Keratinocyte (primary cell): ENCODE measurements around the gene ADGRA1. TPM values are rescaled to one million over a fixed set of nuclear protein-coding genes. Genes with fewer than 3 reads are reported as not detected.

Experiments used
- DNase-seq: peaks from one replicate; pipeline ENCODE4 v3.0.0-alpha.2; 2011; ENCODE audit warnings: low read depth, missing footprints, low spot score
- FAIRE-seq: peaks from 2 replicates; lab custom pipeline; 2011; peaks lifted over from hg19 to GRCh38; lab: Jason Lieb, UNC
- H2AFZ ChIP-seq: 2 replicates; pipeline ENCODE4 v1.6.0; 2012; ENCODE audit warnings: low read length, control low read depth, inconsistent platforms; ENCODE audit not compliant: control insufficient read depth
- H3K27ac ChIP-seq: 2 replicates; pipeline ENCODE4 v1.5.1; 2011; ENCODE audit warnings: low read length; ENCODE audit not compliant: control insufficient read depth, insufficient read depth
- H3K27me3 ChIP-seq: 3 replicates; pipeline ENCODE4 v1.6.0; 2011; ENCODE audit warnings: low read length; ENCODE audit not compliant: control insufficient read depth, insufficient read depth; ENCODE audit errors: extremely low read depth
- H3K36me3 ChIP-seq, 2 experiments: 2 replicates in 1 of 2; 3 replicates in 1 of 2; pipeline ENCODE4 v1.5.1; 2011; ENCODE audit warnings: low read length in 2 of 2, mild to moderate bottlenecking in 1 of 2; ENCODE audit not compliant: control insufficient read depth in 2 of 2, insufficient read depth in 2 of 2; ENCODE audit errors: extremely low read depth in 1 of 2
- H3K4me1 ChIP-seq: 3 replicates; pipeline ENCODE4 v1.5.1; 2011; ENCODE audit warnings: low read length; ENCODE audit not compliant: control insufficient read depth, insufficient read depth; ENCODE audit errors: extremely low read depth
- H3K4me2 ChIP-seq: 3 replicates; pipeline ENCODE4 v1.6.0; 2011; ENCODE audit warnings: low read depth, low read length; ENCODE audit not compliant: control insufficient read depth, insufficient read depth; ENCODE audit errors: extremely low read depth
- H3K4me3 ChIP-seq, 3 experiments: fragments of 200-600 bp in 1 of 3; sonication (generic) in 1 of 3; 2 replicates in 2 of 3; 3 replicates in 1 of 3; pipeline ENCODE4 v1.5.1; 2011 to 2016; ENCODE audit warnings: low read length in 3 of 3, mild to moderate bottlenecking in 3 of 3, control low read depth in 2 of 3, inconsistent platforms in 1 of 3, low read depth in 1 of 3, mixed read lengths in 1 of 3, mixed run types in 1 of 3, moderate library complexity in 1 of 3; ENCODE audit not compliant: control insufficient read depth in 2 of 3, insufficient read depth in 2 of 3; ENCODE audit errors: extremely low read depth in 1 of 3
- H3K79me2 ChIP-seq: 2 replicates; pipeline ENCODE4 v1.6.0; 2012; ENCODE audit warnings: low read length; ENCODE audit not compliant: control insufficient read depth, insufficient read depth
- H3K9ac ChIP-seq: 3 replicates; pipeline ENCODE4 v1.6.0; 2011; ENCODE audit warnings: low read length; ENCODE audit not compliant: control insufficient read depth, insufficient read depth; ENCODE audit errors: extremely low read depth
- H3K9me1 ChIP-seq: 3 replicates; pipeline ENCODE4 v1.6.0; 2011; ENCODE audit warnings: low read length; ENCODE audit not compliant: control insufficient read depth, insufficient read depth; ENCODE audit errors: extremely low read depth
- H3K9me3 ChIP-seq: 2 replicates; pipeline ENCODE4 v1.5.1; 2012; ENCODE audit warnings: low read depth, low read length; ENCODE audit not compliant: control insufficient read depth
- H4K20me1 ChIP-seq: 3 replicates; pipeline ENCODE4 v1.6.0; 2011; ENCODE audit warnings: low read length; ENCODE audit not compliant: control insufficient read depth, insufficient read depth; ENCODE audit errors: extremely low read depth
- EZH2 ChIP-seq: IDR thresholded peaks from one replicate; pipeline ENCODE4 v1.6.1; 2012; ENCODE audit warnings: inconsistent platforms, mild to moderate bottlenecking, low read length, moderate library complexity
- dilution Hi-C: fragments of 300-500 bp; cut with MboI; formaldehyde crosslinking; loops from one replicate; pipeline ENCODE4 v1.7.0; 2020; ENCODE audit warnings: low sequenced_read_pairs; ENCODE audit not compliant: extremely low pct_ligation_motif_present
- polyA plus RNA-seq, 5 experiments: library from polyadenylated mRNA; depleted of rRNA in 3 of 5; stranded (reverse) in 3 of 5; stranded (forward) in 1 of 5; unstranded in 1 of 5; fragments of >200 nt; gene quantifications; 1 replicate in 1 of 5; 2 replicates in 3 of 5; 3 replicates in 1 of 5; pipeline versions ENCODE4 v1.2.1 to v1.2.3, GENCODE V29; 2011 to 2012; ENCODE audit warnings: missing spikeins in 2 of 5, low read depth in 1 of 5, low replicate concordance in 1 of 5
- TF ChIP-seq, protein P1 (sequence below), 3 experiments: IDR thresholded peaks in 1 of 3; conservative IDR thresholded peaks in 1 of 3; optimal IDR thresholded peaks in 1 of 3; 2 replicates in 2 of 3; 3 replicates in 1 of 3; pipeline versions ENCODE3 to v1.5.1; 2011; ENCODE audit warnings: low read length in 3 of 3, mild to moderate bottlenecking in 3 of 3, moderate library complexity in 2 of 3, control low read depth in 1 of 3, inconsistent platforms in 1 of 3; ENCODE audit not compliant: insufficient read depth in 2 of 3; ENCODE audit errors: extremely low read depth in 1 of 3

Gene ADGRA1
- polyA plus RNA-seq, 1 donor (not counting 4 experiments of a cell fraction or from before 2014, with no cell fraction given): not detected

DNA sequence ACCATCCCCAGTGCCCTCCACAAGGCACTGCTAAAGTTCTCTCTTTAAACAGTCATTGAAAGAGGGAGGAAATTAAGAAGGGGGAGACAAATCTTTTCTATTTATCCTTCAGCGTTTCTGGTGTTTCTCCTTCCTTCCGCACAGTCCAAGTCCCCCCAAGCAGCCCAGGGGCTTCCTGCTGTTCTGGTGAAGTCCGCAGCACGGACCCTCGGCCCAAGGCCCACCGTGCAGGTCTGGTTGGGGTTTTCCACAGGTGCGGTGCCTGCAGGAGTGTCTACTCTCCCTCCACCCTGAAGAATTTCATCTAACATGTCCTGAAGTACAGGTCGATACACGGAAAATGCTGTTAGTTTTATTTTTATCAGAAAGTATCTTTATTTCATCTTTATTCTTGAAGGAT, 38.2 kb downstream of the ADGRA1 start:
- H3K9me1 ChIP-seq: no peaks in the 10 kb centered on the region
- no peaks in the 10 kb centered on the region for H3K79me2 ChIP-seq
- H3K4me2 ChIP-seq: no peak overlapping the region
- no peak overlapping the region for H2AFZ ChIP-seq
- no peak overlapping the region for H3K4me3 ChIP-seq
- TF ChIP-seq EZH2: no peak
- TF ChIP-seq, protein P1, sequence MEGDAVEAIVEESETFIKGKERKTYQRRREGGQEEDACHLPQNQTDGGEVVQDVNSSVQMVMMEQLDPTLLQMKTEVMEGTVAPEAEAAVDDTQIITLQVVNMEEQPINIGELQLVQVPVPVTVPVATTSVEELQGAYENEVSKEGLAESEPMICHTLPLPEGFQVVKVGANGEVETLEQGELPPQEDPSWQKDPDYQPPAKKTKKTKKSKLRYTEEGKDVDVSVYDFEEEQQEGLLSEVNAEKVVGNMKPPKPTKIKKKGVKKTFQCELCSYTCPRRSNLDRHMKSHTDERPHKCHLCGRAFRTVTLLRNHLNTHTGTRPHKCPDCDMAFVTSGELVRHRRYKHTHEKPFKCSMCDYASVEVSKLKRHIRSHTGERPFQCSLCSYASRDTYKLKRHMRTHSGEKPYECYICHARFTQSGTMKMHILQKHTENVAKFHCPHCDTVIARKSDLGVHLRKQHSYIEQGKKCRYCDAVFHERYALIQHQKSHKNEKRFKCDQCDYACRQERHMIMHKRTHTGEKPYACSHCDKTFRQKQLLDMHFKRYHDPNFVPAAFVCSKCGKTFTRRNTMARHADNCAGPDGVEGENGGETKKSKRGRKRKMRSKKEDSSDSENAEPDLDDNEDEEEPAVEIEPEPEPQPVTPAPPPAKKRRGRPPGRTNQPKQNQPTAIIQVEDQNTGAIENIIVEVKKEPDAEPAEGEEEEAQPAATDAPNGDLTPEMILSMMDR (optimal IDR thresholded peaks at IDR 0.05 in 1 of 3, IDR thresholded peaks at IDR 0.05 in 1 of 3, conservative IDR thresholded peaks at IDR 0.05 in 1 of 3; ENCODE audit: extremely low read depth in 1 of 3, insufficient read depth in 2 of 3, low read length in 3 of 3): no peak
- H4K20me1 ChIP-seq: no peaks in the 10 kb centered on the region
- H3K36me3 ChIP-seq: no peaks in the 10 kb centered on the region
- H3K9me3 ChIP-seq: peaks cover 15% of the 10 kb centered on the region
- DNase-seq (no peak), FAIRE-seq (no peak)
- dilution Hi-C loops: no loop called here
- no peaks in the 10 kb centered on the region for H3K4me1 ChIP-seq
- H3K9ac ChIP-seq: no peak overlapping the region
- H3K27me3 ChIP-seq: no peaks in the 10 kb centered on the region
- H3K27ac ChIP-seq: no peak overlapping the region

DNA sequence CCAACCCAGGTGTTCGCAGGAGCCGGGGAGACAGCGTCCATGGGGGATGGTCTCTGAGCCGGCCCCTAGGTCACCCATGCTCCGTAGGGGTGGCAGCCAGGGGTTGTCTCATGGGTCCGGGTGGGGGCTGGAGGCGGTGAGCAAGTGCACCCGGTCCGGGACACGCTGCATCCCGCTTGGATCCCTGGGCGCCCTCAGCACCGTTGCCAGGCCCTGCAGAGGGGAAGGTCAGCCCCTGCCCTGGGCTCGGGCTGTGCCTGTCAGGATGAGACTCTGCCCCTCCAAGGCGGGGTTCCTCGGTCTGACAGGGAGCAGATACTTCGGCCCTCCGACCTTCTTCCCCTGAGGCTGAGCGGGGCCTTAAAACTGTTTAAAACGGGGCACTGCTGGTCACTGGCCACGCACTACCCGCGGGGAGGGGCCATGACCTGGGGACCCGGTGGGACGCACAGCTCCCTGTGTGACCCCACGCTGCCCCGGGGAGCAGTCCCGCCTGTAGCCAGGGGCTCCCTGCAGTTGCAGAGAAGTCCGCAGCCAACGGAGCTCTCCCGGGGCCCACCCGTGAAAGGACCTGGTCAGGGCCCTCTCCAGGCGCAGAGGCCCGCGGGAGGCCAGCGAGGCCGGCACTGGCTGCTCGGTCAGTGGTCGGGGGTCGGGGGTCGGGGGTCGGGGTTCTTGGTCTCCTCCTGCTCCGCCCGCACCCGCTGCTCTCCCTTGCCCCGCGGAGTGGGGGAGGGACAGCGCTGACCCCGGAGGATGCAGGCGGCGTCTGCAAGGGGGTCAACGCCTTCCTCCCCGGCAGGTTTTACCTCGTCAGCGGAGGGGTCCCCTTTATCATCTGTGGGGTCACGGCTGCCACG, 38.9 kb downstream of the ADGRA1 start:
- H3K79me2 ChIP-seq: no peaks in the 10 kb centered on the region
- DNase-seq (no peak), FAIRE-seq (no peak)
- H3K4me2 ChIP-seq: no peak overlapping the region
- peaks cover 9% of the 10 kb centered on the region for H3K9me3 ChIP-seq
- H3K4me1 ChIP-seq: no peaks in the 10 kb centered on the region
- H4K20me1 ChIP-seq: no peaks in the 10 kb centered on the region
- H2AFZ ChIP-seq: no peak overlapping the region
- dilution Hi-C loops: no loop called here
- H3K27me3 ChIP-seq: no peaks in the 10 kb centered on the region
- H3K9ac ChIP-seq: no peak overlapping the region
- TF ChIP-seq EZH2: no peak
- TF ChIP-seq, protein P1 (optimal IDR thresholded peaks at IDR 0.05 in 1 of 3, IDR thresholded peaks at IDR 0.05 in 1 of 3, conservative IDR thresholded peaks at IDR 0.05 in 1 of 3; ENCODE audit: extremely low read depth in 1 of 3, insufficient read depth in 2 of 3, low read length in 3 of 3): no peak
- no peak overlapping the region for H3K27ac ChIP-seq
- no peaks in the 10 kb centered on the region for H3K36me3 ChIP-seq
- no peak overlapping the region for H3K4me3 ChIP-seq
- no peaks in the 10 kb centered on the region for H3K9me1 ChIP-seq
